Psoas muscle (tissue), 8 donors: ENCODE results near the gene SCTR. TPM values are rescaled to one million over a fixed set of nuclear protein-coding genes. Genes with fewer than 3 reads are reported as not detected.

Experiments used
- ATAC-seq, 4 donors: fragments of 200-7000 bp; cut with Tn5 transposase; one replicate each; pipeline ENCODE4 v1.9.1; 2020; ENCODE audit warnings: moderate library complexity in 3 of 4, mild to moderate bottlenecking in 2 of 4
- DNase-seq, 2 donors: peaks; one replicate each; pipeline ENCODE4 v3.0.0-alpha.2; 2020
- H3K27ac ChIP-seq: fragments of 200-600 bp; one replicate; pipeline ENCODE4 v1.8.0; 2022
- H3K27me3 ChIP-seq, 3 donors: fragments of 200-600 bp in 1 of 3; one replicate each; pipeline versions ENCODE4 v1.6.1 to v1.8.0; 2013 to 2022; ENCODE audit warnings: low read length in 2 of 3, mild to moderate bottlenecking in 2 of 3, moderate library complexity in 1 of 3; ENCODE audit not compliant: insufficient read depth in 3 of 3
- H3K36me3 ChIP-seq, 2 donors: fragments of 200-600 bp in 1 of 2; one replicate each; pipeline versions ENCODE4 v1.6.1 to v1.8.0; 2013 to 2022; ENCODE audit warnings: low read depth in 1 of 2, mild to moderate bottlenecking in 1 of 2, moderate library complexity in 1 of 2; ENCODE audit not compliant: insufficient read depth in 1 of 2
- H3K4me1 ChIP-seq: fragments of 200-600 bp; one replicate; pipeline ENCODE4 v1.8.0; 2022
- H3K4me3 ChIP-seq: fragments of 200-600 bp; one replicate; pipeline ENCODE4 v1.8.0; 2022; ENCODE audit warnings: mild to moderate bottlenecking
- H3K9me3 ChIP-seq: fragments of 200-600 bp; one replicate; pipeline ENCODE4 v1.8.0; 2022
- CTCF ChIP-seq: fragments of 200-600 bp; IDR thresholded peaks from one replicate; pipeline ENCODE4 v1.8.0; 2022; ENCODE audit warnings: antibody characterized with exemption
- WGBS, 3 donors: extraction: QIAGEN DNeasy Blood & Tissue Kit; methylation state at CpG; one replicate each; pipeline versions ENCODE4 v1.1.6 to v1.1.7; 2013; 5-methylcytosine and 5-hydroxymethylcytosine counted together
- intact Hi-C, 2 donors: fragments of 100-400 bp; cut with DNase I; formaldehyde crosslinking; loops; one replicate each; pipeline versions ENCODE4 v1.11.0 to v1.14.2; 2022
- polyA plus RNA-seq, 3 donors: library from polyadenylated mRNA; stranded (reverse); fragments of 200-250 nt; gene quantifications; one replicate each; pipeline ENCODE4 v1.2.3, GENCODE V29; 2013
- total RNA-seq, 4 donors: library from RNA; stranded (reverse); fragmentation: NEBNext Ultra II Directional in 2 of 4; extraction: Animal tissue kit (Norgen Biotek cat#: 25700) in 2 of 4; gene quantifications; one replicate each; pipeline versions ENCODE4 v1.2.1 to v1.2.4, GENCODE V29; 2021 to 2023
- donor health status: healthy with polysubstance abuse.
- donor health status: DM: no; HTN: no; CAD: no; lungs with moderate emphysema.
- donor health status: Bipolar disorder and iron deficiency.
- donor health status: healthy.
- donor health status: DM: yes; HTN: yes; CAD: no.
- donor health status: DM: no; HTN: no; CAD: no.
- donor health status: DM: no; HTN: no; CAD: no.
- donor health status: DM: yes; HTN: yes; CAD: no.

The SCTR gene
- total and polyA plus RNA-seq, 7 donors: 0.12 to 1.3 (median 0.57) TPM; not detected in 4

- no peak for TF ChIP-seq CTCF
- no peaks in the 10 kb centered on the region for H3K9me3 ChIP-seq
- no peak overlapping the region for H3K4me3 ChIP-seq
- intact Hi-C loops: loop anchor here (10.0 kb wide), 2 partner anchors 181 to 261 kb away; partner anchors contain the start of gene STEAP3 (in 1 of the 2)
- DNase-seq: peak; percentile 69 to 89
- H3K4me1 ChIP-seq: peaks cover 61% of the 10 kb centered on the region
- peak; percentile 79 to 88 (median 86) for ATAC-seq
- 50 to 60% (median 56%) methylated on average over 12 of the region's 12 CpGs for WGBS, 3 donors
- H3K27ac ChIP-seq: peak overlapping the region; percentile 71
- H3K36me3 ChIP-seq: no peaks in the 10 kb centered on the region
- H3K27me3 ChIP-seq: no peaks in the 10 kb centered on the region
Measured at GRCh38 chr2:119485336-119486110, 38.8 kb downstream of the SCTR start.

GRCh38 chr2:119484834-119485233 lies 39.4 kb downstream of the SCTR start:
- DNase-seq: no peak
- no peaks in the 10 kb centered on the region for H3K27me3 ChIP-seq
- ATAC-seq: peak; percentile 48 to 71 (median 60)
- H3K27ac ChIP-seq: peak overlapping the region; percentile 71
- no peaks in the 10 kb centered on the region for H3K9me3 ChIP-seq
- peaks cover 61% of the 10 kb centered on the region for H3K4me1 ChIP-seq
- no peak for TF ChIP-seq CTCF
- intact Hi-C loops: loop anchor here (10.0 kb wide), 2 partner anchors 180 to 260 kb away; partner anchors contain the start of gene STEAP3 (in 1 of the 2)
- no peaks in the 10 kb centered on the region for H3K36me3 ChIP-seq
- H3K4me3 ChIP-seq: no peak overlapping the region
- 17 to 34% (median 17%) methylated on average over 6 of the region's 6 CpGs for WGBS, 3 donors

- Histone ChIP-seq H3K4me3 (no peak overlapping the region), H3K9me3 (no peaks in the 10 kb centered on the region), H3K27ac (peak overlapping the region; percentile 71), H3K4me1 (peaks cover 61% of the 10 kb centered on the region), H3K36me3 (no peaks in the 10 kb centered on the region), H3K27me3 (no peaks in the 10 kb centered on the region)
- WGBS, 3 donors: 81 to 90% (median 85%) methylated on average over 11 of the region's 11 CpGs
- intact Hi-C loops: loop anchor here (10.0 kb wide), 2 partner anchors 179 to 259 kb away; partner anchors contain the start of gene STEAP3 (in 1 of the 2)
- ATAC-seq (no peak), DNase-seq (no peak)
- no peak for TF ChIP-seq CTCF
Measured at GRCh38 chr2:119483896-119484718, 40.2 kb downstream of the SCTR start.

- intact Hi-C loops: loop anchor here (10.0 kb wide), 2 partner anchors 179 to 259 kb away; partner anchors contain the start of gene STEAP3 (in 1 of the 2)
- no peak for DNase-seq
- TF ChIP-seq CTCF: no peak
- H3K27me3 ChIP-seq: no peaks in the 10 kb centered on the region
- WGBS, 3 donors: 12 to 30% (median 24%) methylated on average over 5 of the region's 5 CpGs
- ATAC-seq: peak in 1 of 4 donors; percentile 11
- no peaks in the 10 kb centered on the region for H3K36me3 ChIP-seq
- no peak overlapping the region for H3K4me3 ChIP-seq
- peak overlapping the region; percentile 71 for H3K27ac ChIP-seq
- H3K4me1 ChIP-seq: peaks cover 59% of the 10 kb centered on the region
- no peaks in the 10 kb centered on the region for H3K9me3 ChIP-seq
Measured at GRCh38 chr2:119483395-119483753, 40.9 kb downstream of the SCTR start.
